H9 (cell line): Measurements from ENCODE around the gene PIAS2. TPM values are rescaled to one million over a fixed set of nuclear protein-coding genes. Genes with fewer than 3 reads are reported as not detected.

Experiments
- DNase-seq: peaks from one replicate; pipeline ENCODE4 v3.0.0-alpha.2; 2017
- H2AFZ ChIP-seq: one replicate; pipeline ENCODE4 v1.6.1; 2013; ENCODE audit warnings: mild to moderate bottlenecking, low read length, control low read depth, moderate library complexity
- H2AK5ac ChIP-seq: 2 replicates; pipeline ENCODE4 v1.6.1; 2013; ENCODE audit warnings: low read length, control low read depth, mixed read lengths; ENCODE audit not compliant: insufficient read length
- H2BK120ac ChIP-seq: one replicate; pipeline ENCODE4 v1.6.1; 2013; ENCODE audit warnings: low read depth, mild to moderate bottlenecking, low read length, control low read depth, inconsistent platforms; ENCODE audit not compliant: poor library complexity, severe bottlenecking
- H2BK12ac ChIP-seq: 2 replicates; pipeline ENCODE4 v1.6.1; 2013; ENCODE audit warnings: low read length, control low read depth, mixed read lengths, low read depth; ENCODE audit not compliant: insufficient read length
- H2BK15ac ChIP-seq: 2 replicates; pipeline ENCODE4 v1.6.1; 2013; ENCODE audit warnings: low read depth, low read length, control low read depth
- H2BK20ac ChIP-seq: one replicate; pipeline ENCODE4 v1.6.1; 2013; ENCODE audit warnings: low read depth, mild to moderate bottlenecking, low read length, control low read depth, inconsistent platforms; ENCODE audit not compliant: poor library complexity, severe bottlenecking
- H2BK5ac ChIP-seq: 2 replicates; pipeline ENCODE4 v1.6.1; 2013; ENCODE audit warnings: low read length, control low read depth, mixed read lengths; ENCODE audit not compliant: insufficient read length
- H3K14ac ChIP-seq: 2 replicates; pipeline ENCODE4 v1.6.1; 2013; ENCODE audit warnings: low read length, control low read depth; ENCODE audit not compliant: insufficient read depth
- H3K18ac ChIP-seq: 2 replicates; pipeline ENCODE4 v1.6.1; 2013; ENCODE audit warnings: low read depth, mild to moderate bottlenecking, mixed read lengths, low read length, control low read depth; ENCODE audit not compliant: insufficient read length
- H3K23ac ChIP-seq: 2 replicates; pipeline ENCODE4 v1.6.1; 2013; ENCODE audit warnings: low read length, control low read depth, mixed read lengths, low read depth; ENCODE audit not compliant: insufficient read length
- H3K23me2 ChIP-seq: 2 replicates; pipeline ENCODE4 v1.6.1; 2013; ENCODE audit warnings: low read depth, mild to moderate bottlenecking, mixed read lengths, low read length, control low read depth; ENCODE audit not compliant: insufficient read length, poor library complexity, severe bottlenecking
- H3K27ac ChIP-seq: 2 replicates; pipeline ENCODE4 v1.5.1; 2013; ENCODE audit warnings: low read length, control low read depth, mixed read lengths, low read depth; ENCODE audit not compliant: insufficient read length
- H3K27me3 ChIP-seq: 2 replicates; pipeline ENCODE4 v1.6.1; 2013; ENCODE audit warnings: low read length, control low read depth, inconsistent platforms; ENCODE audit not compliant: insufficient read depth
- H3K4ac ChIP-seq: 2 replicates; pipeline ENCODE4 v1.6.1; 2013; ENCODE audit warnings: low read depth, mild to moderate bottlenecking, control low read depth, inconsistent platforms, low read length, moderate library complexity
- H3K4me1 ChIP-seq: 2 replicates; pipeline ENCODE4 v1.6.1; 2013; ENCODE audit warnings: low read length, control low read depth, inconsistent platforms; ENCODE audit not compliant: insufficient read depth
- H3K4me2 ChIP-seq: 2 replicates; pipeline ENCODE4 v1.6.1; 2013; ENCODE audit warnings: low read length, control low read depth, mixed read lengths; ENCODE audit not compliant: insufficient read length, insufficient read depth
- H3K56ac ChIP-seq: 2 replicates; pipeline ENCODE4 v1.6.1; 2013; ENCODE audit warnings: low read depth, mild to moderate bottlenecking, mixed read lengths, low read length, control low read depth; ENCODE audit not compliant: insufficient read length
- H3K79me1 ChIP-seq: 2 replicates; pipeline ENCODE4 v1.6.1; 2013; ENCODE audit warnings: low read depth, mild to moderate bottlenecking, moderate library complexity, low read length, control low read depth, inconsistent platforms; ENCODE audit not compliant: insufficient read depth, poor library complexity, severe bottlenecking
- H3K79me2 ChIP-seq: 2 replicates; pipeline ENCODE4 v1.6.1; 2013; ENCODE audit warnings: low read length, control low read depth, inconsistent platforms; ENCODE audit not compliant: insufficient read depth
- H3K9ac ChIP-seq: 2 replicates; pipeline ENCODE4 v1.6.1; 2013; ENCODE audit warnings: low read length, control low read depth, mixed read lengths; ENCODE audit not compliant: insufficient read length; ENCODE audit errors: extremely low read depth
- H3K9me3 ChIP-seq: one replicate; pipeline ENCODE4 v1.6.1; 2013; ENCODE audit warnings: low read depth, low read length, inconsistent platforms; ENCODE audit not compliant: control insufficient read depth
- H3T11ph ChIP-seq: one replicate; pipeline ENCODE4 v1.6.1; 2013; ENCODE audit warnings: mild to moderate bottlenecking, low read length, control low read depth, inconsistent platforms
- H4K20me1 ChIP-seq: one replicate; pipeline ENCODE4 v1.6.1; 2013; ENCODE audit not compliant: control insufficient read depth, insufficient read length, insufficient read depth
- H4K5ac ChIP-seq: 2 replicates; pipeline ENCODE4 v1.6.1; 2013; ENCODE audit warnings: low read depth, mild to moderate bottlenecking, mixed read lengths, low read length, control low read depth; ENCODE audit not compliant: insufficient read length
- H4K8ac ChIP-seq: replicated peaks from 2 replicates; pipeline ENCODE4 v1.6.1; 2013; ENCODE audit warnings: low read length, control low read depth, mixed read lengths, low read depth; ENCODE audit not compliant: insufficient read length
- H4K91ac ChIP-seq: 2 replicates; pipeline ENCODE4 v1.6.1; 2013; ENCODE audit warnings: low read depth, mild to moderate bottlenecking, moderate library complexity, mixed read lengths, low read length, control low read depth; ENCODE audit not compliant: insufficient read length
- H3K27ac Mint-ChIP-seq, 3 experiments: 2 replicates in 2 of 3; 3 replicates in 1 of 3; pipeline ENCODE4 v1.8.0; 2020 to 2021; ENCODE audit warnings: mixed read lengths in 3 of 3, mild to moderate bottlenecking in 1 of 3, moderate library complexity in 1 of 3
- H3K27me3 Mint-ChIP-seq: 2 replicates; pipeline ENCODE4 v1.8.0; 2021; ENCODE audit warnings: low read depth, mild to moderate bottlenecking, moderate library complexity, mixed read lengths
- H3K36me3 Mint-ChIP-seq, 3 experiments: 2 replicates in 2 of 3; 3 replicates in 1 of 3; pipeline ENCODE4 v1.8.0; 2020 to 2021; ENCODE audit warnings: low read depth in 3 of 3, mixed read lengths in 3 of 3; ENCODE audit not compliant: insufficient read depth in 1 of 3
- H3K4me1 Mint-ChIP-seq, 2 experiments: 2 replicates each; pipeline ENCODE4 v1.8.0; 2020; ENCODE audit warnings: mixed read lengths in 2 of 2
- H3K4me3 Mint-ChIP-seq, 2 experiments: 2 replicates in 1 of 2; 3 replicates in 1 of 2; pipeline ENCODE4 v1.8.0; 2020 to 2021; ENCODE audit warnings: mild to moderate bottlenecking in 2 of 2, mixed read lengths in 2 of 2, moderate library complexity in 1 of 2
- H3K9me3 Mint-ChIP-seq, 2 experiments: 2 replicates in 1 of 2; 3 replicates in 1 of 2; pipeline ENCODE4 v1.8.0; 2020; ENCODE audit warnings: mild to moderate bottlenecking in 2 of 2, mixed read lengths in 2 of 2, moderate library complexity in 1 of 2
- CTCF ChIP-seq: fragments of 200-600 bp; sonication (generic); conservative IDR thresholded peaks from 3 replicates; pipeline ENCODE4 v1.8.0; 2021; ENCODE audit warnings: antibody characterized with exemption, mild to moderate bottlenecking
- WGBS: extraction: QIAGEN DNeasy Blood & Tissue Kit; methylation state at CpG from one replicate; pipeline ENCODE4 v1.1.7; 2013; ENCODE audit warnings: missing lambda C conversion rate, low lambda C conversion rate, mixed read lengths; ENCODE audit not compliant: insufficient read length; ENCODE audit errors: extremely low coverage; 5-methylcytosine and 5-hydroxymethylcytosine counted together
- total RNA-seq: library from RNA; stranded (reverse); gene quantifications from 2 replicates; pipeline ENCODE4 v1.2.1, GENCODE V29; 2021

The PIAS2 gene
- total RNA-seq, 1 experiment from 2014 or later, result 58.4 TPM

DNA sequence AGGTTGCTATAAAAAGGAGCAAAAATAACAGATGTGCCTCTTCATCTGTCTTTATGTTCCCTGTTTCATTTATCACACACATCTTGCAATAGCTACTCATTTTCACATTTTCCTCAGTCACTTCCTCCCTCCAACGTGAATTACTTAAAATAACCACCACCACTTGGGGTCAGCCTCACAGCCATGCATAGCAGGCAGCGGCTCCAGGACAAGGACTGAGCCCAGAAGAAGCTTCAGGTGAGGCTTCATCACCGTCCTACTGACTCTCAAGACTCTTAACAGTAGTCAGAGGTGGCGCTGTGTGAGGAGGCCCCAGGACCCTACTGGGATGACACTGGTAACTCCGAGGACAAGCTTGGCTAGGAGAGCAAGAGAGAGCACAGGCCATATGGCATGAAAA lies 144.9 kb downstream of the PIAS2 start:
- no peak overlapping the region for H4K5ac ChIP-seq
- H2BK5ac ChIP-seq, result no peak overlapping the region
- H3K23ac ChIP-seq, result no peak overlapping the region
- Mint-ChIP-seq H3K9me3 (peaks cover 0 to under 1% of the 10 kb centered on the region in 2 experiments; a peak in 3 of 5 replicates), H3K27ac (0 out of 7 replicates have a peak overlapping the region, but pooled peaks of 1 of the 3 experiments have one; percentile 15), H3K36me3 (no peaks in the 10 kb centered on the region; a peak in 1 of 7 replicates), H3K4me1 (peaks cover 32 to 33% of the 10 kb centered on the region in 2 experiments), H3K4me3 (no peak overlapping the region), H3K27me3 (peaks cover 4% of the 10 kb centered on the region)
- no peak overlapping the region for H2BK15ac ChIP-seq
- H4K91ac ChIP-seq, result no peak overlapping the region
- H2AFZ ChIP-seq, result no peak overlapping the region
- no peak overlapping the region for H3K9ac ChIP-seq
- no peak overlapping the region for H3K27ac ChIP-seq
- peaks cover 3% of the 10 kb centered on the region; the same call in 1 of the 2 replicates for H3K4me1 ChIP-seq
- H4K8ac ChIP-seq, result no peak overlapping the region
- H3K23me2 ChIP-seq, result no peaks in the 10 kb centered on the region
- no peaks in the 10 kb centered on the region for H4K20me1 ChIP-seq
- H3K27me3 ChIP-seq, result no peaks in the 10 kb centered on the region
- no peaks in the 10 kb centered on the region for H3K79me2 ChIP-seq
- no peak overlapping the region for H2BK12ac ChIP-seq
- H3K79me1 ChIP-seq, result no peaks in the 10 kb centered on the region
- H3K56ac ChIP-seq, result no peak overlapping the region
- H3K4ac ChIP-seq, result no peak overlapping the region
- H3K14ac ChIP-seq, result no peak overlapping the region
- no peak overlapping the region for H3T11ph ChIP-seq
- H2BK20ac ChIP-seq, result no peak overlapping the region
- DNase-seq, result peak; percentile 50
- TF ChIP-seq CTCF, result peak; percentile 32; the same call in 2 of the 3 replicates
- no peak overlapping the region for H2BK120ac ChIP-seq
- H3K4me2 ChIP-seq, result no peak overlapping the region
- no CpG with 5 or more reads among the region's 5 CpGs for WGBS
- no peaks in the 10 kb centered on the region for H3K9me3 ChIP-seq
- H3K18ac ChIP-seq, result no peak overlapping the region
- H2AK5ac ChIP-seq, result no peak overlapping the region
